IMR-90 (cell line): Measurements from ENCODE around the gene SYDE2. TPM values are rescaled to one million over a fixed set of nuclear protein-coding genes. Genes with fewer than 3 reads are reported as not detected.

ENCODE experiments used
- ATAC-seq: fragments of 200-7000 bp; cut with Tn5 transposase; 2 replicates; pipeline ENCODE4 v1.9.1; 2020; ENCODE audit warnings: low read depth, mild to moderate bottlenecking, moderate library complexity
- BruUV-seq: library from RNA; stranded (reverse); fragments of 400-500 nt; replicated peaks from 2 replicates; lab custom pipeline; 2021; lab: Mats Ljungman, UMichigan
- CTCF ChIA-PET: fragments of 300-600 bp; formaldehyde crosslinking; extraction: SDS; loops from one replicate; lab custom pipeline; 2021; ENCODE audit warnings: antibody characterized with exemption; lab: Yijun Ruan, JAX
- POLR2A ChIA-PET: fragments of 300-600 bp; sonication (Branson Sonifier 250); formaldehyde crosslinking; loops from one replicate; lab custom pipeline; 2022; ENCODE audit warnings: antibody characterized with exemption; ENCODE audit not compliant: unreplicated experiment; lab: Charles Lee
- DNase-seq: peaks from one replicate; pipeline ENCODE4 v3.0.0; 2013
- H2AFZ ChIP-seq: replicated peaks from 2 replicates; pipeline ENCODE3; 2013; ENCODE audit warnings: low read length, mild to moderate bottlenecking; ENCODE audit not compliant: poor library complexity
- H2AK5ac ChIP-seq: 2 replicates; pipeline ENCODE4 v1.6.1; 2013; ENCODE audit warnings: low read depth, low read length, inconsistent platforms
- H2AK9ac ChIP-seq: replicated peaks from 2 replicates; pipeline ENCODE3; 2013; ENCODE audit warnings: mild to moderate bottlenecking, low read depth, low read length, moderate library complexity; ENCODE audit not compliant: poor library complexity
- H2BK120ac ChIP-seq: 2 replicates; pipeline ENCODE4 v1.6.1; 2013; ENCODE audit warnings: low read depth, low read length, inconsistent platforms
- H2BK15ac ChIP-seq: 3 replicates; pipeline ENCODE4 v1.6.1; 2013; ENCODE audit warnings: low read depth, low read length, inconsistent platforms
- H2BK20ac ChIP-seq: 2 replicates; pipeline ENCODE4 v1.6.1; 2013; ENCODE audit warnings: low read depth, mild to moderate bottlenecking, inconsistent platforms, low read length, moderate library complexity
- H2BK5ac ChIP-seq: 2 replicates; pipeline ENCODE4 v1.6.1; 2013; ENCODE audit warnings: mild to moderate bottlenecking, low read depth, low read length, inconsistent platforms; ENCODE audit not compliant: poor library complexity, severe bottlenecking
- H3K14ac ChIP-seq: replicated peaks from 2 replicates; pipeline ENCODE4 v1.6.1; 2013; ENCODE audit warnings: low read depth, low read length, inconsistent platforms
- H3K18ac ChIP-seq: 2 replicates; pipeline ENCODE4 v1.6.1; 2013; ENCODE audit warnings: low read depth, low read length, control low read depth
- H3K23ac ChIP-seq: 2 replicates; pipeline ENCODE4 v1.6.1; 2013; ENCODE audit warnings: low read depth, low read length, inconsistent platforms
- H3K27ac ChIP-seq: 2 replicates; pipeline ENCODE4 v1.5.1; 2013; ENCODE audit warnings: mild to moderate bottlenecking, control low read depth, low read length; ENCODE audit not compliant: insufficient read depth
- H3K27me3 ChIP-seq: 2 replicates; pipeline ENCODE4 v1.6.1; 2013; ENCODE audit warnings: low read length; ENCODE audit not compliant: control insufficient read depth, insufficient read depth
- H3K36me3 ChIP-seq: 2 replicates; pipeline ENCODE4 v1.6.1; 2013; ENCODE audit warnings: low read length, mixed read lengths; ENCODE audit not compliant: control insufficient read depth, insufficient read depth
- H3K4ac ChIP-seq: 2 replicates; pipeline ENCODE4 v1.6.1; 2013; ENCODE audit warnings: low read depth, low read length, inconsistent platforms
- H3K4me1 ChIP-seq: 2 replicates; pipeline ENCODE4 v1.6.1; 2013; ENCODE audit warnings: low read length, mixed read lengths; ENCODE audit not compliant: control insufficient read depth, insufficient read depth
- H3K4me2 ChIP-seq: 2 replicates; pipeline ENCODE4 v1.6.1; 2013; ENCODE audit warnings: low read depth, mild to moderate bottlenecking, control low read depth, low read length, moderate library complexity
- H3K4me3 ChIP-seq: 2 replicates; pipeline ENCODE4 v1.5.1; 2013; ENCODE audit warnings: low read depth, mild to moderate bottlenecking, control low read depth, low read length, moderate library complexity; ENCODE audit not compliant: insufficient read depth
- H3K56ac ChIP-seq: 2 replicates; pipeline ENCODE4 v1.6.1; 2013; ENCODE audit warnings: low read length, inconsistent platforms; ENCODE audit not compliant: insufficient read depth; ENCODE audit errors: extremely low read depth
- H3K79me1 ChIP-seq, 2 experiments: 2 replicates each; pipeline ENCODE4 v1.6.1; 2013; ENCODE audit warnings: low read length in 2 of 2, inconsistent platforms in 1 of 2, low read depth in 1 of 2
- H3K9ac ChIP-seq: 2 replicates; pipeline ENCODE4 v1.6.1; 2013; ENCODE audit warnings: low read depth, low read length, control low read depth
- H3K9me1 ChIP-seq: 2 replicates; pipeline ENCODE4 v1.6.1; 2013; ENCODE audit warnings: low read length, inconsistent platforms; ENCODE audit not compliant: insufficient read depth
- H3K9me3 ChIP-seq: 2 replicates; pipeline ENCODE4 v1.6.1; 2013; ENCODE audit warnings: low read length; ENCODE audit not compliant: control insufficient read depth, insufficient read depth
- H4K20me1 ChIP-seq: 2 replicates; pipeline ENCODE4 v1.6.1; 2013; ENCODE audit warnings: low read length, inconsistent platforms; ENCODE audit not compliant: insufficient read depth
- H4K5ac ChIP-seq: 2 replicates; pipeline ENCODE4 v1.6.1; 2013; ENCODE audit warnings: mild to moderate bottlenecking, low read depth, low read length, control low read depth
- H4K8ac ChIP-seq, 2 experiments: 2 replicates each; pipeline ENCODE4 v1.6.1; 2013; ENCODE audit warnings: low read depth in 2 of 2, low read length in 2 of 2, control low read depth in 1 of 2, inconsistent platforms in 1 of 2
- H4K91ac ChIP-seq: 2 replicates; pipeline ENCODE4 v1.6.1; 2013; ENCODE audit warnings: low read depth, low read length, inconsistent platforms; ENCODE audit not compliant: insufficient read depth
- BHLHE40 ChIP-seq: fragments of 150-350 bp; IDR thresholded peaks from 2 replicates; pipeline ENCODE4 v1.6.1; 2016; ENCODE audit warnings: mild to moderate bottlenecking, low read depth, low read length
- CEBPB ChIP-seq: IDR thresholded peaks from 2 replicates; pipeline ENCODE4 v1.6.1; 2012; ENCODE audit warnings: low read depth, low read length, improper control_type of control experiment
- CHD1 ChIP-seq: IDR thresholded peaks from 2 replicates; pipeline ENCODE4 v1.6.1; 2012; ENCODE audit warnings: low read depth, low read length, improper control_type of control experiment
- CTCF ChIP-seq: conservative IDR thresholded peaks from 2 replicates; pipeline ENCODE4 v1.5.1; 2012; ENCODE audit warnings: mild to moderate bottlenecking, low read depth, low read length, improper control_type of control experiment
- ELK1 ChIP-seq: fragments of 150-350 bp; IDR thresholded peaks from 2 replicates; pipeline ENCODE4 v1.6.1; 2016; ENCODE audit warnings: low read depth, mild to moderate bottlenecking, low read length, moderate library complexity, borderline replicate concordance
- FOS ChIP-seq: fragments of 150-350 bp; IDR thresholded peaks from 2 replicates; pipeline ENCODE4 v1.6.1; 2016; ENCODE audit warnings: low read depth, low read length
- NFE2L2 ChIP-seq: fragments of 150-350 bp; IDR thresholded peaks from 2 replicates; pipeline ENCODE4 v1.6.1; 2016; ENCODE audit warnings: low read depth, mild to moderate bottlenecking, low read length
- RAD21 ChIP-seq: IDR thresholded peaks from 2 replicates; pipeline ENCODE4 v1.6.1; 2012; ENCODE audit warnings: low read length, improper control_type of control experiment
- RFX5 ChIP-seq: IDR thresholded peaks from 2 replicates; pipeline ENCODE4 v1.8.0; 2012; ENCODE audit warnings: low read depth, mild to moderate bottlenecking, low read length, moderate library complexity
- SMC3 ChIP-seq: fragments of 150-350 bp; IDR thresholded peaks from 2 replicates; pipeline ENCODE4 v1.6.1; 2016; ENCODE audit warnings: low read depth, mild to moderate bottlenecking, antibody characterized with exemption, low read length, moderate library complexity
- WGBS, 2 experiments: methylation state at CpG; one replicate each; pipeline versions ENCODE4 v1.1.5 to v1.1.7; 2013; ENCODE audit warnings: missing lambda C conversion rate in 2 of 2; ENCODE audit not compliant: insufficient read length in 1 of 2; ENCODE audit errors: extremely low coverage in 2 of 2; 5-methylcytosine and 5-hydroxymethylcytosine counted together
- dilution Hi-C: fragments of 300-500 bp; cut with HindIII; formaldehyde crosslinking; loops from one replicate; pipeline ENCODE4 v1.14.3; 2018; ENCODE audit warnings: low sequenced_read_pairs; ENCODE audit not compliant: unreplicated experiment
- in situ Hi-C: fragments of 300-500 bp; cut with MboI; formaldehyde crosslinking; loops from 3 replicates; pipeline ENCODE4 v1.14.3; 2019; ENCODE audit warnings: low sequenced_read_pairs, inconsistent platforms, mixed read lengths
- intact Hi-C: fragments of 100-400 bp; cut with micrococcal nuclease; formaldehyde crosslinking; loops from 2 replicates; pipeline ENCODE4 v1.10.0; 2022
- polyA plus RNA-seq, 3 experiments: library from polyadenylated mRNA; depleted of rRNA; stranded (reverse); fragments of >200 nt; gene quantifications; 2 replicates each; pipeline ENCODE4 v1.2.3, GENCODE V29; 2012; ENCODE audit warnings: low replicate concordance in 1 of 3
- total RNA-seq: library from RNA; depleted of rRNA; stranded (reverse); fragments of >200 nt; gene quantifications from 2 replicates; pipeline ENCODE4 v1.2.3, GENCODE V29; 2012

SYDE2 gene
- total and polyA plus RNA-seq, 2 of the 4 experiments (the other 2 are of a cell fraction) = 1.8 to 10.0 TPM

GRCh38 chr1:85243372-85243771 is 42.6 kb upstream of the SYDE2 start (continued):
- no peak for TF ChIP-seq BHLHE40
- TF ChIP-seq RFX5 = no peak
- TF ChIP-seq NFE2L2 = no peak
- no peak for TF ChIP-seq SMC3

GRCh38 chr1:85240643-85241042 is 39.8 kb upstream of the SYDE2 start:
- Histone ChIP-seq H3K27ac (no peak overlapping the region; the same call in 1 of the 2 replicates), H3K9ac (no peak overlapping the region), H4K8ac (peak overlapping the region in 1 of 2 experiments; percentile 26; a peak in 1 of 4 replicates), H4K5ac (peak overlapping the region; percentile 78), H3K18ac (peak overlapping the region; percentile 73), H3K9me1 (no peaks in the 10 kb centered on the region), H3K79me1 (no peaks in the 10 kb centered on the region), H3K14ac (no peak overlapping the region), H4K20me1 (no peaks in the 10 kb centered on the region), H2BK20ac (no peak overlapping the region), H2AFZ (no peak overlapping the region), H2BK15ac (no peak overlapping the region), H2BK5ac (peak overlapping the region; percentile 38), H3K4me2 (no peak overlapping the region), H3K4me1 (peaks cover 26% of the 10 kb centered on the region), H3K9me3 (no peaks in the 10 kb centered on the region), H3K27me3 (peaks cover 2% of the 10 kb centered on the region; the same call in 1 of the 2 replicates), H2AK9ac (no peak overlapping the region), H3K4me3 (no peak overlapping the region), H3K56ac (no peak overlapping the region), H4K91ac (no peak overlapping the region), H2BK120ac (0 out of 2 replicates have a peak overlapping the region, but pooled peaks have one; percentile 5), H2AK5ac (no peak overlapping the region), H3K36me3 (no peaks in the 10 kb centered on the region), H3K23ac (no peak overlapping the region), H3K4ac (no peak overlapping the region)
- no CpG with 5 or more reads among the region's 1 CpG for WGBS, 2 experiments
- TF ChIP-seq ELK1 (no peak), CHD1 (no peak), CEBPB (no peak), FOS (no peak), NFE2L2 (no peak), RFX5 (no peak), RAD21 (no peak), BHLHE40 (no peak), CTCF (no peak)
- DNase-seq = no peak
- dilution Hi-C loops = no loop called here
- in situ Hi-C loops = loop anchor here (5.0 kb wide), 1 partner anchor 118 kb away; no protein-coding TSS in a partner anchor
- intact Hi-C loops = no loop called here
- POLR2A ChIA-PET = no interaction called here
- CTCF ChIA-PET = interaction anchor here (0.6 to 1.5 kb wide), 3 partner anchors 10 to 296 kb away, joined by 3 to 7 read pairs (median 7); no protein-coding TSS in a partner anchor
- no peak; the same call in 1 of the 2 replicates for ATAC-seq
- BruUV-seq = no TSS peak
